HG03432 (cell line): Measurements from ENCODE around the gene RSPRY1.

ENCODE experiments used
- ATAC-seq: cut with Tn5 transposase; IDR thresholded peaks from one replicate; pipeline ENCODE4 v1.9.1; 2021; ENCODE audit warnings: mild to moderate bottlenecking, moderate library complexity; ENCODE audit not compliant: unreplicated experiment

RSPRY1 gene

DNA sequence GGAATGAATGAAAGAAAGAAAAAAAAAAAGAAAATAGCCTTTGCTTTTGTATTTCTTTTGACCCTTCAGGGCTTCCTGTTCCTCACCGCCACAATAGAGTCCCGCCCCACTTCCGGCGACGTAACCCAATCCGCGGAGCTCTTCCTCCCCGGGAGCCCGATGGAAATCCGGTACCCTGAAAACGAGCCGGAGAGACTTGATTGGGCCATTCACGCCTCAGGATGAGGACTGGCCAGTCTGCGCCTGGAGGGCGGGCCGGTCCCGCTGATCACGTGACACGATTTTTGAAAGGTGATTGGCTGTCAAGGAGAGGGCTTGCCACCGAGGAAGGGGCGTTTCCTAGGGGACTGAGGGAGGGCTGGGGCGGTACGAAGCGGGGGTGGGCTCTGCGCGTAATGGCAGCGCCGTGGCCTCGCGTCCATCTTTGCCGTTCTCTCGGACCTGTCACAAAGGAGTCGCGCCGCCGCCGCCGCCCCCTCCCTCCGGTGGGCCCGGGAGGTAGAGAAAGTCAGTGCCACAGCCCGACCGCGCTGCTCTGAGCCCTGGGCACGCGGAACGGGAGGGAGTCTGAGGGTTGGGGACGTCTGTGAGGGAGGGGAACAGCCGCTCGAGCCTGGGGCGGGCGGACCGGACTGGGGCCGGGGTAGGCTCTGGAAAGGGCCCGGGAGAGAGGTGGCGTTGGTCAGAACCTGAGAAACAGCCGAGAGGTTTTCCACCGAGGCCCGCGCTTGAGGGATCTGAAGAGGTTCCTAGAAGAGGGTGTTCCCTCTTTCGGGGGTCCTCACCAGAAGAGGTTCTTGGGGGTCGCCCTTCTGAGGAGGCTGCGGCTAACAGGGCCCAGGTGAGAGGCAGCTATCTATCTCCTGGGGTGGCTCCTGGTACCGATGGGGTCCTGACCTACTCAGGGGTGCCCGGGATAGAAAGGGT lies at the start of gene RSPRY1, which contains the start of gene PSME3IP1:
Gene RSPRY1 (plus strand): TSS at position 385 of the 927 bp plus-strand sequence. CDS start 18,330 bp downstream, outside the sequence.
Gene PSME3IP1 (minus strand): TSS at position 95 of the 927 bp plus-strand sequence. CDS start 12,185 bp downstream, outside the sequence.
- ATAC-seq: peak; percentile 89

DNA sequence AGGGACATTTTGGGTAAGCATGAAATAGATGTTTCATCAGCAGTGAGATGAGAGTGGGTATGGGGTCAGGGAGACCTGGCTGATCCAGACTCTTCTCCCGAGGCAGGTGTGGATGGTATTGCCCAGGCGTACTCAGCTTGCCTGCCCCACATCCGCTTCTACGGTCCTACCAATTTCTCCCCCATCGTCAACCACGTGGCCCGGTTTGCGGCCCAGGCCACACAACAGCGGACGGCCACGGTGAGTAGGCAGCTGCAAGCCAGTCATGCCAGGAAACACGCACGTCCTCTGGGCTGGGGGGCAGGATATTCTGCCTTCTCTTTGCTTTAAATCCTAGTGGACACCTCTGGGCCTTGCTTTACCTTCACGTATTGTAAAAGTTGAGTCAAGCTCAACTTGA lies 49.1 kb upstream of the RSPRY1 start:
- no peak for ATAC-seq

- no peak for ATAC-seq
These were observed 48.4 kb upstream of the RSPRY1 start for GRCh38 chr16:57137566-57138273.

GRCh38 chr16:57138281-57138935 lies 47.7 kb upstream of the RSPRY1 start:
- ATAC-seq: no peak

GRCh38 chr16:57140931-57141668 lies 45.0 kb upstream of the RSPRY1 start:
- no peak for ATAC-seq

- ATAC-seq: peak; percentile 64
These were observed 44.1 kb upstream of the RSPRY1 start for GRCh38 chr16:57141822-57142631.

GRCh38 chr16:57143149-57143921 lies 42.8 kb upstream of the RSPRY1 start:
- ATAC-seq: no peak

DNA sequence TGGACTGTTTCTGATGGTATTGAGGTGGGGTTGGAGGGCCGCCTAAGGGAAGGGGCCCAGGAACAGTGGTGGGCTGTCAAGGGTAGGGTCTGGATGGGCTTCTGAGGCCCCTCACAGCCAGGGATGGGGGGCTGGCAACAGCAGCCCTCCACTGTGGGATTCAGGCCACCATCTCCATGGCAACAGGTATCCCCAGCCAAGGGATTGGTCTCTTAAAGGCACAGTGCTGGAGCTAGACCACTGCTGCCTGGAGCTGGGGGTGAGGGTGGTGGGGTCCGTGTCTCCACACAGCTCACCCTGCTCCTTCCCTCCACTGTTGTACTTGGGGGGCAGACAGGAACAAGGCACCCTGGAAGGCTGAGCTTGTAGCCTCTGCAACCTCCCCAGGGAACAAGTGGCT lies 42.1 kb upstream of the RSPRY1 start:
- no peak for ATAC-seq

DNA sequence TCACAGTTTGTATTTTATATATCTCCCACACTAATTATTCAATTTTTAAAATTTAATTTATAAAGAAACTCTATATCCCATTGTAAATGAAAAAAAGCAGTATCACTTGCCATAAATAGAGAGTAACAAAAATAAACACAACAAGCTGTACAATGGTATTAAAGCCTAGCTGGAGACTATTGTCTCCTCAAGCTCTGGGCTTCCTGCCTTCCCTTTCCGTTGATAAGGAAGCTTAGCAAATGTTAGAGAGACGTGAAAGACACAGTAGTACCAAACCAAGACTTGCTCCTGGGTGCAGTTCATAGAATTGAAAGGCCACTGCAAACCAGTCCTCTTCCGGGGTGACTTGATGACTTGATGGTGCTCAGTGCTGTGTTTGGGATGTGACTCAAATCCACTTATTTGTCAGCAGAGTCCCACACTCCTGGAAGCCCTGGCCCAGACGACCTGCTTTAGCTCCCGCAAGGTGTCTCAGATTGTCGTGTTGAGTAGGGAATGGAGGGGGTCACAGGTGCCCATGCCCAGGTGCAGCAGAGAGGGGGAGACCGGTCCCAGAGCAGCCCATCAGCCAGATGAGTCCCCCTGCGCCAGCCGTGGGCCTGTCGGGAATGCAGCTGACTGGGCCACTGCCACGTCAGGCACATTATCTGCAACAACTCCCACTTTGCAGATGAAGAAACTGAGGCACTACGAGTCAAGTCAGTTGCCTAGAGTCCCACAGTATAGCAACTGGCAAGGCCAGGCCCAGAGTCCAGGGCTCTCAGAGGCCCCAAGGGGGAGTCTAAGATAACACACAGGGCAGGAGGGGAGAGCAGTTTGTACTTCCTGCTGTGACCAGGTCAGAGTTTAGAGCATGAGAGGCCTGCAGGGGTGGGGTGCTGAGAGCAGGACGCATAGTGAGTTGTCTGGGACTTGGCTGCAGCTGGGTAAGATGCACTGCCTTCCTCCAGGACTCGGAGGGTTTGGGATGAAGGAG lies 40.8 kb upstream of the RSPRY1 start:
- ATAC-seq: no peak

GRCh38 chr16:57146040-57146647 lies 40.0 kb upstream of the RSPRY1 start:
- no peak for ATAC-seq

- ATAC-seq: no peak
These were observed 39.4 kb upstream of the RSPRY1 start for GRCh38 chr16:57146735-57147134.

GRCh38 chr16:57147381-57148221 lies 38.5 kb upstream of the RSPRY1 start:
- no peak for ATAC-seq

- no peak for ATAC-seq
These were observed 37.6 kb upstream of the RSPRY1 start for GRCh38 chr16:57148481-57148880.

GRCh38 chr16:57149391-57149790 lies 36.7 kb upstream of the RSPRY1 start:
- ATAC-seq: no peak

- ATAC-seq: no peak
These were observed 35.3 kb upstream of the RSPRY1 start for GRCh38 chr16:57150682-57151330.

DNA sequence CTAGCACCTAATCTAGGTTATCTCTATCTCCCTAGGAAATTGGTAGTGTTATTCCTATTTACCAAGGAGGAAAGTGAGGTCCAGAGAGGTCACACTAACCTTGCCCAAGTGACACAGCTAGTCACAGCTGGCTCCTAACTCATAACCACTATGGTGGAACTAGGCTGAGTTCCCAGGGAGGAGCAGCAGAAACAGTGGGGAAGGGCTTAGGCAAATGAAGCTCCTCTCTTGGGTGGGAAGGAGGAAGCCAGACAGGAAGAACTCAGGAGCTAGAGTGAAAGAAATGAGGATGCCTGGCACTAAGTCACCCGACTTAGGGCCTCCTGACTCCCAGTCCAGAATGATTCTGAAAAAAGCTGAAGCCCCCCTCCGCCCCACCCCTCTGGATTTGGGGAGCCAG lies 34.8 kb upstream of the RSPRY1 start:
- no peak for ATAC-seq
